ENCODE measurements around the gene PROZ. TPM values are rescaled to one million over a fixed set of nuclear protein-coding genes. Genes with fewer than 3 reads are reported as not detected.

PROZ gene
- total and polyA plus RNA-seq, 3 experiments from 2014 or later, result not detected

GRCh38 chr13:113123226-113124201 lies 34.9 kb upstream of the PROZ start:
- Mint-ChIP-seq H3K27me3 (peaks cover 11 to 39% of the 10 kb centered on the region in 2 donors), H3K27ac (no peak overlapping the region), H3K4me3 (no peak overlapping the region), H3K36me3 (no peaks in the 10 kb centered on the region), H3K9me3 (no peaks in the 10 kb centered on the region), H3K4me1 (no peaks in the 10 kb centered on the region)
- H3K9me3 ChIP-seq (ENCODE audit: low read length), result no peaks in the 10 kb centered on the region
- H3K27ac ChIP-seq (ENCODE audit: low read depth, low read length), result no peak overlapping the region
- no peaks in the 10 kb centered on the region for H3K36me3 ChIP-seq (ENCODE audit: insufficient read depth, low read length)
- ChIA-PET CTCF (no interaction called here), POLR2A (no interaction called here)
- peaks cover 4% of the 10 kb centered on the region for H3K27me3 ChIP-seq (ENCODE audit: insufficient read depth, low read length, poor library complexity, severe bottlenecking)
- H3K4me3 ChIP-seq (ENCODE audit: low read length), result no peak overlapping the region
- DNase-seq, result peak in 1 of 5 donors; percentile 35
- no peaks in the 10 kb centered on the region for H3K4me1 ChIP-seq (ENCODE audit: insufficient read depth, low read length)

- CTCF ChIA-PET, result no interaction called here
- POLR2A ChIA-PET, result no interaction called here
Measured at GRCh38 chr13:113124211-113124970, 34.1 kb upstream of the PROZ start.

GRCh38 chr13:113125506-113126264 lies 32.8 kb upstream of the PROZ start:
- Histone ChIP-seq H3K27ac (ENCODE audit: low read depth, low read length) (no peak overlapping the region), H3K4me3 (ENCODE audit: low read length) (no peak overlapping the region), H3K4me1 (ENCODE audit: insufficient read depth, low read length) (no peaks in the 10 kb centered on the region), H3K27me3 (ENCODE audit: insufficient read depth, low read length, poor library complexity, severe bottlenecking) (peaks cover 4% of the 10 kb centered on the region), H3K36me3 (ENCODE audit: insufficient read depth, low read length) (no peaks in the 10 kb centered on the region), H3K9me3 (ENCODE audit: low read length) (no peaks in the 10 kb centered on the region)
- ChIA-PET POLR2A (no interaction called here), CTCF (no interaction called here)
- Mint-ChIP-seq H3K4me1 (peaks cover 3 to 8% (median 5%) of the 10 kb centered on the region in 3 donors), H3K27ac (no peak overlapping the region), H3K9me3 (no peaks in the 10 kb centered on the region), H3K36me3 (no peaks in the 10 kb centered on the region), H3K4me3 (no peak overlapping the region), H3K27me3 (peaks cover 14 to 36% of the 10 kb centered on the region in 2 donors)
- DNase-seq, result no peak

More at GRCh38 chr13:113124211-113124970, 34.1 kb upstream of the PROZ start:
- no peaks in the 10 kb centered on the region for H3K4me1 ChIP-seq (ENCODE audit: insufficient read depth, low read length)
- H3K9me3 Mint-ChIP-seq, result no peaks in the 10 kb centered on the region
- peaks cover 12 to 44% of the 10 kb centered on the region in 2 donors for H3K27me3 Mint-ChIP-seq
- no peak overlapping the region for H3K4me3 ChIP-seq (ENCODE audit: low read length)
- H3K36me3 ChIP-seq (ENCODE audit: insufficient read depth, low read length), result no peaks in the 10 kb centered on the region
- no peaks in the 10 kb centered on the region for H3K9me3 ChIP-seq (ENCODE audit: low read length)
- H3K27ac ChIP-seq (ENCODE audit: low read depth, low read length), result no peak overlapping the region
- H3K4me1 Mint-ChIP-seq, result peaks cover 3 to 5% (median 5%) of the 10 kb centered on the region in 3 donors
- peak in 1 of 5 donors; percentile 37 for DNase-seq
- no peak overlapping the region for H3K4me3 Mint-ChIP-seq
- peaks cover 4% of the 10 kb centered on the region for H3K27me3 ChIP-seq (ENCODE audit: insufficient read depth, low read length, poor library complexity, severe bottlenecking)
- no peak overlapping the region for H3K27ac Mint-ChIP-seq
- H3K36me3 Mint-ChIP-seq, result no peaks in the 10 kb centered on the region

GRCh38 chr13:113126265-113127150 lies 31.9 kb upstream of the PROZ start:
- ChIA-PET POLR2A (no interaction called here), CTCF (no interaction called here)
- peaks cover 3 to 8% (median 5%) of the 10 kb centered on the region in 3 donors for H3K4me1 Mint-ChIP-seq
- no peaks in the 10 kb centered on the region for H3K9me3 ChIP-seq (ENCODE audit: low read length)
- H3K36me3 ChIP-seq (ENCODE audit: insufficient read depth, low read length), result no peaks in the 10 kb centered on the region
- no peak overlapping the region for H3K4me3 Mint-ChIP-seq
- peak overlapping the region in 1 of 8 donors; percentile 91 for H3K27ac Mint-ChIP-seq
- H3K4me1 ChIP-seq (ENCODE audit: insufficient read depth, low read length), result no peaks in the 10 kb centered on the region
- H3K27ac ChIP-seq (ENCODE audit: low read depth, low read length), result no peak overlapping the region
- H3K36me3 Mint-ChIP-seq, result no peaks in the 10 kb centered on the region
- peaks cover 4% of the 10 kb centered on the region for H3K27me3 ChIP-seq (ENCODE audit: insufficient read depth, low read length, poor library complexity, severe bottlenecking)
- peaks cover 14 to 41% of the 10 kb centered on the region in 2 donors for H3K27me3 Mint-ChIP-seq
- no peak for DNase-seq
- no peaks in the 10 kb centered on the region for H3K9me3 Mint-ChIP-seq
- H3K4me3 ChIP-seq (ENCODE audit: low read length), result no peak overlapping the region

- peaks cover 3 to 8% (median 5%) of the 10 kb centered on the region in 3 donors for H3K4me1 Mint-ChIP-seq
- H3K36me3 ChIP-seq (ENCODE audit: insufficient read depth, low read length), result no peaks in the 10 kb centered on the region
- no peak overlapping the region for H3K27ac Mint-ChIP-seq
- H3K9me3 Mint-ChIP-seq, result no peaks in the 10 kb centered on the region
- no peak overlapping the region for H3K4me3 ChIP-seq (ENCODE audit: low read length)
- peaks cover 4% of the 10 kb centered on the region for H3K27me3 ChIP-seq (ENCODE audit: insufficient read depth, low read length, poor library complexity, severe bottlenecking)
- ChIA-PET POLR2A (no interaction called here), CTCF (no interaction called here)
- H3K4me3 Mint-ChIP-seq, result peak overlapping the region in 4 of 7 donors; percentile 25 to 51 (median 35)
- no peaks in the 10 kb centered on the region for H3K4me1 ChIP-seq (ENCODE audit: insufficient read depth, low read length)
- H3K27me3 Mint-ChIP-seq, result peaks cover 14 to 31% of the 10 kb centered on the region in 2 donors
- H3K36me3 Mint-ChIP-seq, result no peaks in the 10 kb centered on the region
- H3K9me3 ChIP-seq (ENCODE audit: low read length), result no peaks in the 10 kb centered on the region
- H3K27ac ChIP-seq (ENCODE audit: low read depth, low read length), result no peak overlapping the region
- peak in 1 of 5 donors; percentile 40 for DNase-seq
Measured at GRCh38 chr13:113129480-113129879, 29.0 kb upstream of the PROZ start.

- peaks cover 3 to 8% (median 5%) of the 10 kb centered on the region in 3 donors for H3K4me1 Mint-ChIP-seq
- peaks cover 4% of the 10 kb centered on the region for H3K27me3 ChIP-seq (ENCODE audit: insufficient read depth, low read length, poor library complexity, severe bottlenecking)
- ChIA-PET CTCF (no interaction called here), POLR2A (no interaction called here)
- H3K27ac Mint-ChIP-seq, result no peak overlapping the region
- no peaks in the 10 kb centered on the region for H3K36me3 Mint-ChIP-seq
- no peaks in the 10 kb centered on the region for H3K4me1 ChIP-seq (ENCODE audit: insufficient read depth, low read length)
- peak in 2 of 5 donors; percentile 21 to 57 for DNase-seq
- H3K9me3 ChIP-seq (ENCODE audit: low read length), result no peaks in the 10 kb centered on the region
- no peaks in the 10 kb centered on the region for H3K36me3 ChIP-seq (ENCODE audit: insufficient read depth, low read length)
- H3K9me3 Mint-ChIP-seq, result no peaks in the 10 kb centered on the region
- no peak overlapping the region for H3K4me3 ChIP-seq (ENCODE audit: low read length)
- H3K27me3 Mint-ChIP-seq, result peaks cover 14 to 31% of the 10 kb centered on the region in 2 donors
- no peak overlapping the region for H3K27ac ChIP-seq (ENCODE audit: low read depth, low read length)
- H3K4me3 Mint-ChIP-seq, result peak overlapping the region in 5 of 7 donors; percentile 13 to 72 (median 51)
Measured at GRCh38 chr13:113129921-113130750, 28.3 kb upstream of the PROZ start.

Data from CD8-positive, alpha-beta memory T cell (primary cell).